ENCODE results near the gene POLR2J2.
"Not testable (repeated sequence)": the region's sequence is repeated elsewhere in the genome, so short reads cannot be mapped to it uniquely, and the experiment has no call there.

Gene POLR2J2

GRCh38 chr7:102667523-102667922, 3.9 kb downstream of the POLR2J2 start:
- DNase-seq (ENCODE audit: low spot score) = not testable (repeated sequence)

- DNase-seq (ENCODE audit: low spot score) = not testable (repeated sequence)
These were observed 4.6 kb downstream of the POLR2J2 start for GRCh38 chr7:102666850-102667249.

- not testable (repeated sequence) for DNase-seq (ENCODE audit: low spot score)
These were observed 6.7 kb downstream of the POLR2J2 start for GRCh38 chr7:102664765-102665164.

- not testable (repeated sequence) for DNase-seq (ENCODE audit: low spot score)
These were observed 21.5 kb downstream of the POLR2J2 start, which contains the start of gene SPDYE2B for GRCh38 chr7:102649924-102650323. Gene SPDYE2B, plus strand, starts transcription at chr7:102650319. Its CDS starts 2,030 bp downstream, at chr7:102652349.

- DNase-seq (ENCODE audit: low spot score) = not testable (repeated sequence)
These were observed 23.6 kb downstream of the POLR2J2 start for GRCh38 chr7:102647813-102648212.

- DNase-seq (ENCODE audit: low spot score) = not testable (repeated sequence)
These were observed 28.1 kb downstream of the POLR2J2 start for GRCh38 chr7:102643404-102643803.

- DNase-seq (ENCODE audit: low spot score) = not testable (repeated sequence)
These were observed 28.8 kb downstream of the POLR2J2 start, which contains the start of gene UPK3BL1 for GRCh38 chr7:102642691-102643090. Gene UPK3BL1, minus strand, starts transcription at chr7:102642791. Its CDS starts 50 bp downstream, at chr7:102642741.

- DNase-seq (ENCODE audit: low spot score) = not testable (repeated sequence)
These were observed 32.6 kb downstream of the POLR2J2 start for GRCh38 chr7:102638848-102639247.

GRCh38 chr7:102636956-102637355, 34.5 kb downstream of the POLR2J2 start:
- DNase-seq (ENCODE audit: low spot score) = not testable (repeated sequence)

GRCh38 chr7:102635354-102635753, 36.1 kb downstream of the POLR2J2 start:
- DNase-seq (ENCODE audit: low spot score) = not testable (repeated sequence)

- not testable (repeated sequence) for DNase-seq (ENCODE audit: low spot score)
These were observed 37.2 kb downstream of the POLR2J2 start for GRCh38 chr7:102634299-102634698.

- not testable (repeated sequence) for DNase-seq (ENCODE audit: low spot score)
These were observed 40.8 kb downstream of the POLR2J2 start for GRCh38 chr7:102630622-102631021.

- DNase-seq (ENCODE audit: low spot score) = not testable (repeated sequence)
These were observed 44.1 kb downstream of the POLR2J2 start for GRCh38 chr7:102627271-102627904.

- not testable (repeated sequence) for DNase-seq (ENCODE audit: low spot score)
These were observed 53.3 kb downstream of the POLR2J2 start for GRCh38 chr7:102618122-102618521.

GRCh38 chr7:102616507-102617125, 54.8 kb downstream of the POLR2J2 start, which contains the start of gene RASA4:
Gene RASA4, minus strand, starts transcription at chr7:102616756. Its CDS starts 67 bp downstream, at chr7:102616689.
- DNase-seq (ENCODE audit: low spot score) = not testable (repeated sequence)
